HepG2 (cell line): ENCODE data around the gene FMO2. TPM values are rescaled to one million over a fixed set of nuclear protein-coding genes. Genes with fewer than 3 reads are reported as not detected.
A peak's percentile ranks its signal among the peaks of the same experiment; 100 is the strongest.

ENCODE experiments used
- ATAC-seq: fragments of 200-7000 bp; cut with Tn5 transposase; 3 replicates; pipeline ENCODE4 v1.9.1; 2020; ENCODE audit warnings: mild to moderate bottlenecking, moderate library complexity
- Bru-seq: library from RNA; stranded (reverse); fragments of 400-500 nt; gene quantifications from one replicate; lab custom pipeline; 2021; lab: Mats Ljungman, UMichigan
- BruChase-seq, 2 experiments: library from RNA; stranded (reverse); fragments of 400-500 nt; gene quantifications; one replicate each; lab custom pipeline; 2021; lab: Mats Ljungman, UMichigan
- BruUV-seq: library from RNA; stranded (reverse); fragments of 400-500 nt; replicated peaks from 2 replicates; lab custom pipeline; 2021; lab: Mats Ljungman, UMichigan
- CTCF ChIA-PET: fragments of 300-600 bp; formaldehyde crosslinking; extraction: SDS; loops from one replicate; lab custom pipeline; 2021; ENCODE audit warnings: low total read pairs, inconsistent platforms, low intra/inter-chr PET ratio; lab: Yijun Ruan, JAX
- POLR2A ChIA-PET: fragments of 350-600 bp; sonication (Branson Sonifier 250); formaldehyde crosslinking; loops from one replicate; lab custom pipeline; 2020; ENCODE audit warnings: antibody characterized with exemption, inconsistent platforms; lab: Yijun Ruan, JAX
- DNase-seq: peaks from one replicate; pipeline ENCODE4 v3.0.0-alpha.2; 2015; ENCODE audit warnings: low spot score
- FAIRE-seq: peaks from 3 replicates; lab custom pipeline; 2011; peaks lifted over from hg19 to GRCh38; lab: Jason Lieb, UNC
- H2AFZ ChIP-seq: one replicate; pipeline ENCODE4 v1.6.1; 2011; ENCODE audit warnings: low read length, inconsistent platforms
- H3K27ac ChIP-seq: fragments of 300-600 bp; 3 replicates; pipeline ENCODE4 v1.8.0; 2011; ENCODE audit warnings: mixed run types, mild to moderate bottlenecking, mixed read lengths, low read length, inconsistent platforms; ENCODE audit not compliant: insufficient read depth; ENCODE audit errors: extremely low read length
- H3K27me3 ChIP-seq, 2 experiments: fragments of 200-600 bp in 1 of 2; 2 replicates in 1 of 2; 3 replicates in 1 of 2; pipeline versions ENCODE4 v1.6.0 to v1.8.0; 2011; ENCODE audit warnings: low read length in 2 of 2, mild to moderate bottlenecking in 2 of 2, moderate library complexity in 2 of 2, inconsistent platforms in 1 of 2; ENCODE audit not compliant: insufficient read depth in 2 of 2, control insufficient read depth in 1 of 2
- H3K36me3 ChIP-seq, 2 experiments: fragments of 200-600 bp in 1 of 2; replicated peaks in 1 of 2; 2 replicates in 1 of 2; 3 replicates in 1 of 2; pipeline versions ENCODE4 v1.5.1 to v1.8.0; 2011; ENCODE audit warnings: low read length in 2 of 2, inconsistent platforms in 1 of 2; ENCODE audit not compliant: insufficient read depth in 2 of 2, control insufficient read depth in 1 of 2
- H3K4me1 ChIP-seq: 2 replicates; pipeline ENCODE4 v1.5.1; 2012; ENCODE audit warnings: low read length, inconsistent platforms; ENCODE audit not compliant: insufficient read depth
- H3K4me2 ChIP-seq: 2 replicates; pipeline ENCODE4 v1.6.0; 2011; ENCODE audit warnings: low read depth, low read length, inconsistent platforms
- H3K4me3 ChIP-seq, 3 experiments: fragments of 200-600 bp in 1 of 3; sonication (generic), shearing (Covaris generic) in 1 of 3; replicated peaks in 1 of 3; 2 replicates each; pipeline ENCODE4 v1.5.1; 2011 to 2016; ENCODE audit warnings: low read length in 3 of 3, inconsistent platforms in 2 of 3, low read depth in 2 of 3, mild to moderate bottlenecking in 2 of 3, control low read depth in 1 of 3, mixed read lengths in 1 of 3; ENCODE audit not compliant: insufficient read depth in 1 of 3
- H3K79me2 ChIP-seq: one replicate; pipeline ENCODE4 v1.6.1; 2011; ENCODE audit warnings: low read length, inconsistent platforms; ENCODE audit not compliant: insufficient read depth
- H3K9ac ChIP-seq: 2 replicates; pipeline ENCODE4 v1.6.0; 2011; ENCODE audit warnings: mild to moderate bottlenecking, low read depth, low read length, inconsistent platforms; ENCODE audit not compliant: insufficient read depth
- H3K9me3 ChIP-seq: 2 replicates; pipeline ENCODE4 v1.5.1; 2012; ENCODE audit warnings: mild to moderate bottlenecking, low read length
- H4K20me1 ChIP-seq: 2 replicates; pipeline ENCODE4 v1.6.0; 2011; ENCODE audit warnings: inconsistent platforms, mild to moderate bottlenecking, low read length, moderate library complexity; ENCODE audit not compliant: insufficient read depth
- ATM ChIP-seq: fragments of 450-650 bp; IDR thresholded peaks from 2 replicates; pipeline ENCODE4 v1.7.1; 2017; ENCODE audit warnings: mild to moderate bottlenecking, borderline replicate concordance
- GABPB1 ChIP-seq: IDR thresholded peaks from 2 replicates; pipeline ENCODE4 v1.6.1; 2016; ENCODE audit warnings: mild to moderate bottlenecking, missing genetic modification reagents, moderate library complexity, missing compliant biosample characterization
- MEF2D ChIP-seq: sonication (generic); formaldehyde crosslinking; IDR thresholded peaks from 2 replicates; pipeline ENCODE4 v1.5.1; 2020; ENCODE audit warnings: mild to moderate bottlenecking, missing genetic modification reagents
- PLRG1 ChIP-seq: fragments of 450-650 bp; conservative IDR thresholded peaks from 2 replicates; pipeline ENCODE4 v1.6.1; 2016
- PRDM10 ChIP-seq: sonication (generic); formaldehyde crosslinking; IDR thresholded peaks from 2 replicates; pipeline ENCODE4 v1.4.0; 2020; ENCODE audit warnings: low read depth, missing genetic modification reagents
- RFX3 ChIP-seq: IDR thresholded peaks from 2 replicates; pipeline ENCODE4 v1.6.1; 2016; ENCODE audit warnings: missing biosample characterization, missing genetic modification reagents
- SKIL ChIP-seq: sonication (generic); formaldehyde crosslinking; IDR thresholded peaks from 2 replicates; pipeline ENCODE4 v1.8.0; 2022; ENCODE audit warnings: missing genetic modification reagents, mild to moderate bottlenecking, moderate library complexity, borderline replicate concordance
- ZFP36 ChIP-seq: fragments of 150-350 bp; IDR thresholded peaks from 2 replicates; pipeline ENCODE4 v1.6.1; 2018; ENCODE audit warnings: borderline replicate concordance, low read length, low read depth; ENCODE audit not compliant: partially characterized antibody
- ZFP37 ChIP-seq: sonication (generic); formaldehyde crosslinking; IDR thresholded peaks from 2 replicates; pipeline ENCODE4 v1.4.0; 2020; ENCODE audit warnings: missing genetic modification reagents, borderline replicate concordance
- ZNF180 ChIP-seq: sonication (generic); formaldehyde crosslinking; IDR thresholded peaks from 2 replicates; pipeline ENCODE4 v1.4.0; 2020; ENCODE audit warnings: low read depth, missing genetic modification reagents, borderline replicate concordance
- ZNF572 ChIP-seq: sonication (generic); formaldehyde crosslinking; IDR thresholded peaks from 2 replicates; pipeline ENCODE4 v1.5.1; 2020; ENCODE audit warnings: mild to moderate bottlenecking, missing genetic modification reagents
- ZNF75D ChIP-seq: sonication (generic); formaldehyde crosslinking; IDR thresholded peaks from 2 replicates; pipeline ENCODE4 v1.8.1; 2023; ENCODE audit warnings: missing genetic modification reagents, mild to moderate bottlenecking, borderline replicate concordance
- ZSCAN29 ChIP-seq: sonication (generic); formaldehyde crosslinking; conservative IDR thresholded peaks from 2 replicates; pipeline ENCODE4 v1.4.0; 2020; ENCODE audit warnings: mild to moderate bottlenecking, missing genetic modification reagents
- WGBS: methylation state at CpG from one replicate; pipeline ENCODE4 v1.1.6; 2017; ENCODE audit warnings: low lambda C conversion rate; 5-methylcytosine and 5-hydroxymethylcytosine counted together
- in situ Hi-C: cut with HindIII; loops from 2 replicates; pipeline ENCODE4 v1.10.0; 2017; ENCODE audit warnings: low pct_unique_long_range_greater_than_20kb; ENCODE audit not compliant: extremely low pct_ligation_motif_present
- intact Hi-C: fragments of 100-400 bp; cut with micrococcal nuclease; formaldehyde crosslinking; loops from one replicate; pipeline ENCODE4 v1.10.0; 2022; ENCODE audit not compliant: unreplicated experiment
- long read RNA-seq, 2 experiments: library from RNA in 1 of 2; library from polyadenylated mRNA in 1 of 2; stranded (forward) in 1 of 2; unstranded in 1 of 2; transcript quantifications; one replicate each; pipeline ENCODE4 v2.0.0, GENCODE V29; 2019 to 2022
- polyA minus RNA-seq, 3 experiments: library from RNA; depleted of rRNA, polyadenylated mRNA; stranded (reverse); fragments of >200 nt; gene quantifications; 2 replicates each; pipeline ENCODE4 v1.2.3, GENCODE V29; 2011; ENCODE audit warnings: low replicate concordance in 1 of 3
- polyA plus RNA-seq, 8 experiments: library from polyadenylated mRNA; depleted of rRNA in 3 of 8; stranded (reverse) in 7 of 8; unstranded in 1 of 8; fragments of >200 nt; fragmentation: Illumina TruSeq in 4 of 8; extraction: Trizol in 4 of 8; gene quantifications; 2 replicates each; pipeline versions ENCODE4 v1.2.1 to v1.2.3, GENCODE V29; 2011 to 2016; ENCODE audit warnings: low read depth in 4 of 8, missing spikeins in 1 of 8, mixed read lengths in 1 of 8; ENCODE audit not compliant: insufficient read depth in 1 of 8
- total RNA-seq, 5 experiments: library from RNA; depleted of rRNA; stranded (reverse); fragments of >200 nt; fragmentation: Illumina TruSeq; extraction: Trizol; gene quantifications; 2 replicates each; pipeline ENCODE4 v1.2.3, GENCODE V29; 2016; ENCODE audit warnings: low read depth in 1 of 5

FMO2 gene
- total RNA-seq (2016; rRNA removed; fragmentation: Illumina TruSeq; extraction: Trizol), result not detected in 2 replicates
- not detected in 2 replicates for total RNA-seq (2016; cell fraction: cytosol; rRNA removed; fragmentation: Illumina TruSeq; extraction: Trizol; ENCODE audit: low read depth)
- not detected in 2 replicates for total RNA-seq (2016; cell fraction: insoluble cytoplasmic fraction; rRNA removed; fragmentation: Illumina TruSeq; extraction: Trizol)
- total RNA-seq (2016; cell fraction: membrane; rRNA removed; fragmentation: Illumina TruSeq; extraction: Trizol), result not detected in 2 replicates
- not detected in 2 replicates for total RNA-seq (2016; cell fraction: nucleus; rRNA removed; fragmentation: Illumina TruSeq; extraction: Trizol)
- polyA plus RNA-seq (2011; rRNA removed), result not detected in 2 replicates
- not detected in 2 replicates for polyA plus RNA-seq (2011; cell fraction: cytosol; rRNA removed)
- not detected in 2 replicates for polyA plus RNA-seq (2011; cell fraction: nucleus; rRNA removed)
- polyA plus RNA-seq (2012), result not detected in 2 replicates
- polyA plus RNA-seq (2016; cell fraction: cytosol; fragmentation: Illumina TruSeq; extraction: Trizol; ENCODE audit: low read depth), result not detected in 2 replicates
- not detected in 2 replicates for polyA plus RNA-seq (2016; cell fraction: insoluble cytoplasmic fraction; fragmentation: Illumina TruSeq; extraction: Trizol; ENCODE audit: low read depth)
- not detected in 2 replicates for polyA plus RNA-seq (2016; cell fraction: membrane; fragmentation: Illumina TruSeq; extraction: Trizol; ENCODE audit: low read depth)
- polyA plus RNA-seq (2016; cell fraction: nucleus; fragmentation: Illumina TruSeq; extraction: Trizol; ENCODE audit: insufficient read depth, low read depth), result not detected in 2 replicates
- polyA minus RNA-seq (2011; rRNA and poly(A)+ RNA removed; ENCODE audit: low replicate concordance), result not detected in 2 replicates
- polyA minus RNA-seq (2011; cell fraction: cytosol; rRNA and poly(A)+ RNA removed), result not detected in 2 replicates
- not detected in 2 replicates for polyA minus RNA-seq (2011; cell fraction: nucleus; rRNA and poly(A)+ RNA removed)
- not detected for Bru-seq, nascent RNA
- not detected for BruChase-seq, experiment 1, labeled RNA remaining after a 6-hour chase
- BruChase-seq, experiment 2, labeled RNA remaining after a 2-hour chase, result percentile 2 among the genes with signal in this experiment
- long read RNA-seq, experiment 1, result 0 reads
- long read RNA-seq, experiment 2, result 0 reads

- Histone ChIP-seq H3K4me2 (no peak within 1 kb of the TSS), H3K36me3 (no peaks in the 10 kb centered on the region), H4K20me1 (no peaks in the 10 kb centered on the region), H3K4me3 (no peak within 1 kb of the TSS), H3K4me1 (no peaks in the 10 kb centered on the region), H2AFZ (no peak within 1 kb of the TSS), H3K79me2 (no peaks in the 10 kb centered on the region), H3K9me3 (no peaks in the 10 kb centered on the region), H3K9ac (no peak within 1 kb of the TSS), H3K27me3 (no peaks in the 10 kb centered on the region), H3K27ac (no peak within 1 kb of the TSS)
- ATAC-seq (no peak), DNase-seq (no peak), FAIRE-seq (no peak)
- in situ Hi-C loops (no loop called here), intact Hi-C loops (no loop called here)
- TF ChIP-seq ZSCAN29 (CRISPR knock-in tag) (no peak), GABPB1 (CRISPR knock-in tag) (no peak), ZNF180 (CRISPR knock-in tag) (no peak), PLRG1 (no peak), SKIL (no peak), PRDM10 (CRISPR knock-in tag) (no peak), ATM (no peak), ZNF75D (CRISPR knock-in tag) (no peak), ZFP37 (CRISPR knock-in tag) (no peak), RFX3 (CRISPR knock-in tag) (no peak), MEF2D (no peak), ZFP36 (no peak), ZNF572 (CRISPR knock-in tag) (no peak)
- ChIA-PET POLR2A (no interaction called here), CTCF (no interaction called here)
- 18% methylated on average over 6 of the region's 6 CpGs for WGBS
- no TSS peak for BruUV-seq
Observed at GRCh38 chr1:171185091-171185490, at the start of gene FMO2. FMO2 (plus strand) TSS chr1:171185300; CDS start chr1:171185714, 414 bp downstream.
